ENCODE results near the gene TMED4. TPM values are rescaled to one million over a fixed set of nuclear protein-coding genes. Genes with fewer than 3 reads are reported as not detected.

Gene TMED4
- total and polyA plus RNA-seq, 2 of the 13 experiments (the other 11 are each of a cell fraction or from before 2014, with no cell fraction given) = 81.4 to 109 TPM

GRCh38 chr7:44547536-44548231, 34.3 kb downstream of the TMED4 start:
- peaks cover 41% of the 10 kb centered on the region for H3K4me1 ChIP-seq (ENCODE audit: insufficient read depth, low read length)
- H2AFZ ChIP-seq (ENCODE audit: low read length) = no peak overlapping the region
- H3K79me2 ChIP-seq (ENCODE audit: insufficient read depth, low read length) = no peaks in the 10 kb centered on the region
- WGBS (ENCODE audit: low lambda C conversion rate) = 10% methylated on average over 6 of the region's 6 CpGs
- H3K4me3 ChIP-seq (replicated peaks in 1 of 3; ENCODE audit: insufficient read depth in 1 of 3, low read depth in 2 of 3, low read length in 3 of 3) = peak overlapping the region in 1 of 3 experiments; percentile 18; a peak in 1 of 6 replicates
- H3K9me3 ChIP-seq (ENCODE audit: low read length) = no peaks in the 10 kb centered on the region
- in situ Hi-C loops (cut with HindIII; ENCODE audit: extremely low pct_ligation_motif_present, low pct_unique_long_range_greater_than_20kb) (no loop called here), intact Hi-C loops (cut with micrococcal nuclease; ENCODE audit: unreplicated experiment) (no loop called here)
- H3K27me3 ChIP-seq (ENCODE audit: control insufficient read depth in 1 of 2, insufficient read depth in 2 of 2, low read length in 2 of 2) = no peaks in the 10 kb centered on the region
- ATAC-seq (peak; percentile 60), DNase-seq (ENCODE audit: low spot score) (peak; percentile 48), FAIRE-seq (peak; percentile 44)
- H3K4me2 ChIP-seq (ENCODE audit: low read depth, low read length) = peak overlapping the region; percentile 63
- no peak overlapping the region for H3K27ac ChIP-seq (ENCODE audit: extremely low read length, insufficient read depth, low read length)
- BruUV-seq (replicated peaks) = no TSS peak
- ChIA-PET POLR2A (interaction anchor here (0.9 to 1.0 kb wide), 2 partner anchors 15 to 35 kb away, joined by 3 read pairs; partner anchors contain the start of gene TMED4), CTCF (ENCODE audit: low intra/inter-chr PET ratio, low total read pairs) (no interaction called here)
- 0 out of 2 replicates have a peak overlapping the region, but pooled peaks have one; percentile 17 for H3K9ac ChIP-seq (ENCODE audit: insufficient read depth, low read depth, low read length)
- no peaks in the 10 kb centered on the region for H3K36me3 ChIP-seq (replicated peaks in 1 of 2; ENCODE audit: control insufficient read depth in 1 of 2, insufficient read depth in 2 of 2, low read length in 2 of 2)
- no peaks in the 10 kb centered on the region for H4K20me1 ChIP-seq (ENCODE audit: insufficient read depth, low read length)
- TF ChIP-seq, protein P1, sequence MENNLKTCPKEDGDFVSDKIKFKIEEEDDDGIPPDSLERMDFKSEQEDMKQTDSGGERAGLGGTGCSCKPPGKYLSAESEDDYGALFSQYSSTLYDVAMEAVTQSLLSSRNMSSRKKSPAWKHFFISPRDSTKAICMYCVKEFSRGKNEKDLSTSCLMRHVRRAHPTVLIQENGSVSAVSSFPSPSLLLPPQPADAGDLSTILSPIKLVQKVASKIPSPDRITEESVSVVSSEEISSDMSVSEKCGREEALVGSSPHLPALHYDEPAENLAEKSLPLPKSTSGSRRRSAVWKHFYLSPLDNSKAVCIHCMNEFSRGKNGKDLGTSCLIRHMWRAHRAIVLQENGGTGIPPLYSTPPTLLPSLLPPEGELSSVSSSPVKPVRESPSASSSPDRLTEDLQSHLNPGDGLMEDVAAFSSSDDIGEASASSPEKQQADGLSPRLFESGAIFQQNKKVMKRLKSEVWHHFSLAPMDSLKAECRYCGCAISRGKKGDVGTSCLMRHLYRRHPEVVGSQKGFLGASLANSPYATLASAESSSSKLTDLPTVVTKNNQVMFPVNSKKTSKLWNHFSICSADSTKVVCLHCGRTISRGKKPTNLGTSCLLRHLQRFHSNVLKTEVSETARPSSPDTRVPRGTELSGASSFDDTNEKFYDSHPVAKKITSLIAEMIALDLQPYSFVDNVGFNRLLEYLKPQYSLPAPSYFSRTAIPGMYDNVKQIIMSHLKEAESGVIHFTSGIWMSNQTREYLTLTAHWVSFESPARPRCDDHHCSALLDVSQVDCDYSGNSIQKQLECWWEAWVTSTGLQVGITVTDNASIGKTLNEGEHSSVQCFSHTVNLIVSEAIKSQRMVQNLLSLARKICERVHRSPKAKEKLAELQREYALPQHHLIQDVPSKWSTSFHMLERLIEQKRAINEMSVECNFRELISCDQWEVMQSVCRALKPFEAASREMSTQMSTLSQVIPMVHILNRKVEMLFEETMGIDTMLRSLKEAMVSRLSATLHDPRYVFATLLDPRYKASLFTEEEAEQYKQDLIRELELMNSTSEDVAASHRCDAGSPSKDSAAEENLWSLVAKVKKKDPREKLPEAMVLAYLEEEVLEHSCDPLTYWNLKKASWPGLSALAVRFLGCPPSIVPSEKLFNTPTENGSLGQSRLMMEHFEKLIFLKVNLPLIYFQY (CRISPR knock-in tag; IDR thresholded peaks at IDR 0.05; ENCODE audit: borderline replicate concordance) = no peak
- TF ChIP-seq DNMT1 (CRISPR knock-in tag; IDR thresholded peaks at IDR 0.05) (no peak), SNAPC2 (CRISPR knock-in tag; IDR thresholded peaks at IDR 0.05) (no peak), SKI (IDR thresholded peaks at IDR 0.05; ENCODE audit: partially characterized antibody) (peak; percentile 23), RNF2 (conservative IDR thresholded peaks at IDR 0.05; ENCODE audit: low read depth) (peak; percentile 72; the same call in 1 of the 2 replicates), ZNF468 (CRISPR knock-in tag; IDR thresholded peaks at IDR 0.05) (no peak), DDIT3 (CRISPR knock-in tag; IDR thresholded peaks at IDR 0.05) (no peak), MLLT10 (CRISPR knock-in tag; IDR thresholded peaks at IDR 0.05) (no peak), ZNF558 (CRISPR knock-in tag; IDR thresholded peaks at IDR 0.05; ENCODE audit: borderline replicate concordance) (no peak), TCF12 (IDR thresholded peaks at IDR 0.05) (no peak), TCF12 (CRISPR knock-in tag; IDR thresholded peaks at IDR 0.05) (no peak), ZNF543 (CRISPR knock-in tag; IDR thresholded peaks at IDR 0.05) (no peak), LCORL (IDR thresholded peaks at IDR 0.05) (no peak), LCORL (CRISPR knock-in tag; IDR thresholded peaks at IDR 0.05) (0 out of 2 replicates have a peak, but pooled peaks have one; percentile 36), ZBTB3 (CRISPR knock-in tag; IDR thresholded peaks at IDR 0.05; ENCODE audit: borderline replicate concordance, low read depth) (no peak), ZNF512 (CRISPR knock-in tag; IDR thresholded peaks at IDR 0.05) (peak; percentile 99), SALL1 (CRISPR knock-in tag; IDR thresholded peaks at IDR 0.05) (peak; percentile 64), SALL2 (CRISPR knock-in tag; IDR thresholded peaks at IDR 0.05) (no peak), IRF2 (CRISPR knock-in tag; IDR thresholded peaks at IDR 0.05) (no peak), REXO4 (CRISPR knock-in tag; IDR thresholded peaks at IDR 0.05; ENCODE audit: borderline replicate concordance) (no peak), SIN3A (IDR thresholded peaks at IDR 0.05; ENCODE audit: borderline replicate concordance, low read depth, low read length) (no peak)
